Neuron (in vitro differentiated cells): ENCODE measurements around the gene FABP7.

ENCODE experiments used
- H2AFZ ChIP-seq: one replicate; pipeline ENCODE4 v1.6.1; 2013; ENCODE audit warnings: low read depth, mild to moderate bottlenecking, inconsistent platforms, low read length, moderate library complexity
- H3K27me3 ChIP-seq: one replicate; pipeline ENCODE4 v1.6.1; 2013; ENCODE audit warnings: low read length; ENCODE audit not compliant: insufficient read depth
- H3K36me3 ChIP-seq: one replicate; pipeline ENCODE4 v1.6.1; 2013; ENCODE audit warnings: low read length; ENCODE audit not compliant: insufficient read depth
- H3K4me1 ChIP-seq: one replicate; pipeline ENCODE4 v1.6.1; 2013; ENCODE audit warnings: low read length; ENCODE audit not compliant: insufficient read depth
- H3K4me3 ChIP-seq: 2 replicates; pipeline ENCODE4 v1.5.1; 2013; ENCODE audit warnings: mild to moderate bottlenecking, low read length, moderate library complexity
- H3K9me3 ChIP-seq: one replicate; pipeline ENCODE4 v1.6.1; 2013; ENCODE audit warnings: low read length

Gene FABP7

DNA sequence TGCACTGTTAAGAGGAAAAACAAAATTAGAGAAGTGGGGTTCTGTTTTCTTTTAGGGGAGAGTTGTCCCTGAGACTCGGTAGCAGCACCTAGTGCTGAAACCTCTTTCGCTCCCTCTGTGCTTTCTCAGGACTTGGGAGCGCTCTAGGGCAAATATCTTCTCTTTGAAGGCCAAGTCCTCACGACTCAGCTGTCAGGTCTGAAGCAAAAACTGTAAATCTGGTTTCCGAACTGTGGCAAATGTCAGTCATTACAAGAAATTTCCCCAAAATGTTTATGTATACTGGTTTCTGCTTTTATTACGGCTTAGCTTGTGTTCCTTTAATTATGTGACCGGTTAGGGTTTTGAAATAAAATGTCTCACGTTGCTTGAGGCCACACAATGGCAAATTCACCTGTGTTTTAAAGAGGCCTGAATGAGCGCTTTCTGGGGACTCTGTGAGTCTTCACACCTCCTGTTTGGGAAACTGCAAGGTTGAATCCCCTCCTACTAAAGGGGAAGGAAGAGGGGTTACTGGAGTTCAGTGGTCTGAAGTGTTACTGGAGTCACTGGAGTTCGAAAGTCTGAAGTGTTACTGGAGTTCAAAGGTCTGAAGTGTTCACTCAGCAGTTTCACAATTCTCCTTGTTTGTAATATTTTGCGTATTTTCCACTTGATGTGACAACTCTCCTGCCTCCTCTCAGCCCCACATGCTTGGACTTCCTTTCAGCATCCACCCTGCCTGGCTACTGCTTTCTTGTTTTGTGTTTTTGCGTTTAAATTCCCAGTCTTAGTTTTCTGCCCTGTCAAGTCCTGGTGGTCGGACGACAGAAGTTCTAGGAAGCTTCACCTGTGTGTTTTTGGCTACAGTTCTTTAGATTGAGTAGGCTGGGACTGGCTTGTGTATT is 11.2 kb downstream of the FABP7 start:
- H3K4me1 ChIP-seq, result peaks cover 26% of the 10 kb centered on the region
- H2AFZ ChIP-seq, result peak overlapping the region; percentile 56
- H3K36me3 ChIP-seq, result no peaks in the 10 kb centered on the region
- H3K9me3 ChIP-seq, result no peaks in the 10 kb centered on the region
- H3K27me3 ChIP-seq, result no peaks in the 10 kb centered on the region
- peak overlapping the region; percentile 75 for H3K4me3 ChIP-seq

GRCh38 chr6:122791310-122791679 is 11.8 kb downstream of the FABP7 start:
- no peak overlapping the region for H2AFZ ChIP-seq
- H3K36me3 ChIP-seq, result no peaks in the 10 kb centered on the region
- H3K9me3 ChIP-seq, result no peaks in the 10 kb centered on the region
- H3K4me3 ChIP-seq, result no peak overlapping the region
- peaks cover 20% of the 10 kb centered on the region for H3K4me1 ChIP-seq
- H3K27me3 ChIP-seq, result no peaks in the 10 kb centered on the region

- Histone ChIP-seq H3K27me3 (no peaks in the 10 kb centered on the region), H2AFZ (no peak overlapping the region), H3K36me3 (no peaks in the 10 kb centered on the region), H3K9me3 (no peaks in the 10 kb centered on the region), H3K4me3 (no peak overlapping the region), H3K4me1 (peaks cover 18% of the 10 kb centered on the region)
Observed at GRCh38 chr6:122792766-122793165, 13.2 kb downstream of the FABP7 start.

GRCh38 chr6:122797537-122797936 is 18.0 kb downstream of the FABP7 start:
- H3K36me3 ChIP-seq, result no peaks in the 10 kb centered on the region
- no peak overlapping the region for H2AFZ ChIP-seq
- H3K4me3 ChIP-seq, result no peak overlapping the region
- H3K27me3 ChIP-seq, result no peaks in the 10 kb centered on the region
- no peaks in the 10 kb centered on the region for H3K4me1 ChIP-seq
- no peaks in the 10 kb centered on the region for H3K9me3 ChIP-seq

DNA sequence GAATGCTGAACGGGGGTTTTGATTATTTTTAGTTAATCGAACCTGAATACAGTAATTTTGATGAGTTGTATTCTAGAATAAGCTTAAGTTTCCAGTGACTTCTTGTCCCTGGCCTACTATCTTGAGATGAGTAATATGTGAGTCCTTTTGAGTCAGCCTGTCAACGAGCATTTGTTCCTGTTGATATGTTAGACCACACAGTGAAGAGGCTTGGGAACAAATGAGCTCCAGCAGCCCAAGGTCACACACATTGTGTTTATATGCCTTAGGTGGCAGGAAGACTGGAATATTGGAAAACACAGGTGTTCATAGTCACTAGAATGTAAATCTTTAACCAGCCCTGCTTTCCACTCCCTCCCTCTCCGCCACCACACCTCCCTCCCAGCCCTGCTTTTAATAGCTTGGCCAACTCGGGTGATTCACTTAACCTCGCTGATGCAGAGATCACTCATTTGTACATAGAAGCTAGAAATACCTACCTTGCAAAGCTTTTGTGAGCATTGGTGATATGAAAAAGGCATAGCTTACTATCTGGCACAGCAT is 18.7 kb downstream of the FABP7 start:
- Histone ChIP-seq H3K9me3 (no peaks in the 10 kb centered on the region), H3K4me1 (no peaks in the 10 kb centered on the region), H3K36me3 (no peaks in the 10 kb centered on the region), H3K27me3 (no peaks in the 10 kb centered on the region), H3K4me3 (no peak overlapping the region), H2AFZ (no peak overlapping the region)

GRCh38 chr6:122799140-122799745 is 19.7 kb downstream of the FABP7 start:
- H3K27me3 ChIP-seq, result no peaks in the 10 kb centered on the region
- H3K4me3 ChIP-seq, result no peak overlapping the region
- H3K36me3 ChIP-seq, result no peaks in the 10 kb centered on the region
- no peak overlapping the region for H2AFZ ChIP-seq
- H3K9me3 ChIP-seq, result no peaks in the 10 kb centered on the region
- no peaks in the 10 kb centered on the region for H3K4me1 ChIP-seq

DNA sequence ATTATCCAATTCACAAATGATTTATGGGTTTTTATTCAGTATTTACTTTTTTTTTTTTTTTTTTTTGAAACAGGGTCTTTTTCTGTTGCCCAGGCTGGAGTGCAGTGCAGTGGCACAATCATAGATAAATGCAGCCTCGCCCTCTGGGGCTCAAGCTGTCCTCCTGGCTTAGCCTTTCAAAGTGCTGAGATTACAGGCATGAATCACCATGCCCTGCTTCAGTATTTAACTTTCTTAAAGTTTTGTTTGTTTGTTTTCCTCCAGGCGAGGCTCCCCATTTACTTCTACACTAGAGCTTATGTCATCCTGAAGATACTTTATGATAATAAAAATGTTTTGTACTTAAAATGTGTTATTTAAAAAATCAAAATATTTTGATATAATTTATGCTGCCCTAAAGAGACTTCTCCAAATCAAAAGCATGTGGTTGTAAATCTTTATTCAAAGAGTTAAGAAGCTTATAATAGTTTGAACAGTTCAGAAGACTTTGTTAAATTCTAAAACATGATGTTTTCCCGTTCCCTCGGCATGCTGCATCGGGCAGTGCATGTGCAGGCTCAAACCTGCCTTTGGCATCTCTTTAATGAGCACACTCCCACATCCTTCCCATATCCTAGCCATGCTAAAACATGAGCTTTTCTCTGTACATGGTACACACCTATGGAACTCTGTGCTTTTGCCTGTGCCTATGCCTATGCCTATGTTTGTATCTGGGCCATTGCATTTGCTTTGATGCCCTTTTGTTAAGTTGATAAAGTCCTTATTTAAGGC is 20.6 kb downstream of the FABP7 start:
- H3K4me3 ChIP-seq, result no peak overlapping the region
- H3K4me1 ChIP-seq, result no peaks in the 10 kb centered on the region
- no peak overlapping the region for H2AFZ ChIP-seq
- H3K36me3 ChIP-seq, result no peaks in the 10 kb centered on the region
- H3K9me3 ChIP-seq, result no peaks in the 10 kb centered on the region
- H3K27me3 ChIP-seq, result no peaks in the 10 kb centered on the region

DNA sequence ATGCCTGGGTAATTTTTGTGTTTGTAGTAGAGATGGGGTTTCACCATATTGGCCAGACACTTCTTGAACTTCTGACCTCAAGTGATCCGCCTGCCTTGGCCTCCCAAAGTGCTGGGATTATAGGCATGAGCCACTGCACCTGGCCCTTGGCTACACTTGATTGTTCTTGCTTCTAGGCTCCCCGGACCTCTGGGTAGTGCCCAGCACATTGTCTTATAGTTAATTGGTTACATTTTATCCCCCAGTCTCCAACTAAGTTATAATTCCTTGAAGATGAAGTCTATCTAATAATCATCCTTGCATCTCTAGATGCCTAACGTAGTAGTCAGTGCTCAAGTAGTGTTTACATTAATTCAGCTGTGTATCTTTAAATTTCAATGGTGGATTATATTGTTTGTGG is 21.4 kb downstream of the FABP7 start:
- no peaks in the 10 kb centered on the region for H3K36me3 ChIP-seq
- no peaks in the 10 kb centered on the region for H3K27me3 ChIP-seq
- no peaks in the 10 kb centered on the region for H3K4me1 ChIP-seq
- no peaks in the 10 kb centered on the region for H3K9me3 ChIP-seq
- H2AFZ ChIP-seq, result no peak overlapping the region
- no peak overlapping the region for H3K4me3 ChIP-seq

GRCh38 chr6:122801397-122801796 is 21.9 kb downstream of the FABP7 start:
- H3K4me1 ChIP-seq, result no peaks in the 10 kb centered on the region
- no peaks in the 10 kb centered on the region for H3K36me3 ChIP-seq
- H3K4me3 ChIP-seq, result no peak overlapping the region
- no peak overlapping the region for H2AFZ ChIP-seq
- no peaks in the 10 kb centered on the region for H3K27me3 ChIP-seq
- H3K9me3 ChIP-seq, result no peaks in the 10 kb centered on the region

- Histone ChIP-seq H3K36me3 (no peaks in the 10 kb centered on the region), H3K9me3 (no peaks in the 10 kb centered on the region), H2AFZ (no peak overlapping the region), H3K4me1 (no peaks in the 10 kb centered on the region), H3K27me3 (no peaks in the 10 kb centered on the region), H3K4me3 (no peak overlapping the region)
Observed at GRCh38 chr6:122803171-122803661, 23.7 kb downstream of the FABP7 start.

DNA sequence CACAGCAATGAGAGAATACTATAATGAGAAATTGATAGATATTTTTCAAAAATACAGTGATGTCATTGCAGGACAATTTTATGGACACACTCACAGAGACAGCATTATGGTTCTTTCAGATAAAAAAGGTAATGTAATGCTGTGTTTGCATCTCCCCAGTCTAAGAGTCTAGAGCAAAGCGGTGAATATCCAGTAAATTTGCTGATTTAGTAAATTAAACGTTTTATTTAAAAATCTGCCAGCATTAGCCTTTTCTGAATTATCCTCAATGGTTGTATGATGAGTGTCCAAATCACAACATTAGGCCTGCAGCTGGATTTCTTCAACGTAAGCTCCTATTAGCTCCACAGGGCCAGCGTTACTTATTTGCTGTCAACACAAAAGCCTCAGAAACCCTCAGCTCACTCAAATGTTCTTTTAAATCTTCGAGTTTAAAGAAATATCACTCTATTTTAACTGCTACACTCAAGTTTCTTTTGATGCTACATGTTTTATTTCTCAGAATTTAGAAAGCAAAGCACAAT is 25.5 kb downstream of the FABP7 start:
- H3K9me3 ChIP-seq, result no peaks in the 10 kb centered on the region
- no peaks in the 10 kb centered on the region for H3K36me3 ChIP-seq
- H3K4me3 ChIP-seq, result no peak overlapping the region
- no peaks in the 10 kb centered on the region for H3K27me3 ChIP-seq
- no peaks in the 10 kb centered on the region for H3K4me1 ChIP-seq
- no peak overlapping the region for H2AFZ ChIP-seq

DNA sequence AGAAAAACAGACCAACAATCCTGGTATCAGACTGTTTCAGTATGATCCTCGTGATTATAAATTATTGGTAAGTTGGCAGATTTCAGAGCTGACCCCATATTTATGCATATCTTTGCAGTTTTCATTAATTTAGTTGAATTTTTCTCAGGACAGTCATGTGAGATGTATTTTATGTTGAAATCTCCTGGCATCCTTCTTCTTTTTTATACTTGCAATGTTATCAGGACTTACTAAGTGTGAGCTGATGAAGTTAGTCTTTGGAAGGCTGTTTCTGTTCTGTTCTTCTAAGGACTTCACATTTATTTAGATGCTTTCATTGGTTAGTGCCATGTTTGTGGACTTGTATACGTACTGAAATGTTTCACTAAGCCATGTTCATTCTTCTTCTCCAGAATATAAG is 26.8 kb downstream of the FABP7 start:
- Histone ChIP-seq H3K27me3 (no peaks in the 10 kb centered on the region), H3K9me3 (no peaks in the 10 kb centered on the region), H3K36me3 (no peaks in the 10 kb centered on the region), H2AFZ (no peak overlapping the region), H3K4me1 (no peaks in the 10 kb centered on the region), H3K4me3 (no peak overlapping the region)
